ENCODE results near the gene ATP9A. TPM values are rescaled to one million over a fixed set of nuclear protein-coding genes. Genes with fewer than 3 reads are reported as not detected.

Gene ATP9A
- total RNA-seq, 2 donors from 2014 or later: 16.8 to 24.6 TPM

- DNase-seq: peak; percentile 20 to 39 (median 24)
- H3K4me3 ChIP-seq: peak overlapping the region in 1 of 2 donors; percentile 44
- peaks cover 20% of the 10 kb centered on the region for H3K4me1 ChIP-seq
- H3K27me3 ChIP-seq: peaks cover 0 to 7% of the 10 kb centered on the region in 2 donors
- no peaks in the 10 kb centered on the region for H3K36me3 ChIP-seq (replicated peaks in 1 of 2; ENCODE audit: insufficient read depth in 1 of 2, low read depth in 2 of 2)
- TF ChIP-seq POLR2A (IDR thresholded peaks at IDR 0.05) (no peak), CTCF (IDR thresholded peaks at IDR 0.05) (no peak)
- no peaks in the 10 kb centered on the region for H3K9me3 ChIP-seq
- WGBS, 2 donors: 0 to 1% methylated on average over 8 to 18 of the region's 18 CpGs
- no peak for ATAC-seq
- intact Hi-C loops (cut with DNase I): no loop called here
- peak overlapping the region in 3 of 4 donors; percentile 68 to 80 (median 77) for H3K27ac ChIP-seq
These were observed 32.6 kb upstream of the ATP9A start for GRCh38 chr20:51800872-51801121.

GRCh38 chr20:51800060-51800871 is 32.1 kb upstream of the ATP9A start:
- WGBS, 2 donors: 1 to 3% methylated on average over 19 to 44 of the region's 44 CpGs
- Histone ChIP-seq H3K36me3 (replicated peaks in 1 of 2; ENCODE audit: insufficient read depth in 1 of 2, low read depth in 2 of 2) (no peaks in the 10 kb centered on the region), H3K27ac (peak overlapping the region; percentile 16 to 80 (median 72)), H3K4me3 (peak overlapping the region in 1 of 2 donors; percentile 44), H3K4me1 (peaks cover 20% of the 10 kb centered on the region), H3K9me3 (no peaks in the 10 kb centered on the region), H3K27me3 (peaks cover 0 to 7% of the 10 kb centered on the region in 2 donors)
- ATAC-seq (peak; percentile 77), DNase-seq (peak; percentile 68 to 80 (median 74))
- TF ChIP-seq POLR2A (IDR thresholded peaks at IDR 0.05) (peak in 1 of 3 donors; percentile 29), CTCF (IDR thresholded peaks at IDR 0.05) (peak; percentile 71 to 86 (median 76))
- intact Hi-C loops (cut with DNase I): no loop called here

GRCh38 chr20:51799401-51799860 is 31.2 kb upstream of the ATP9A start:
- intact Hi-C loops (cut with DNase I): no loop called here
- no peaks in the 10 kb centered on the region for H3K9me3 ChIP-seq
- WGBS, 2 donors: 10 to 17% methylated on average over 10 of the region's 10 CpGs
- DNase-seq: no peak
- no peaks in the 10 kb centered on the region for H3K36me3 ChIP-seq (replicated peaks in 1 of 2; ENCODE audit: insufficient read depth in 1 of 2, low read depth in 2 of 2)
- peaks cover 20% of the 10 kb centered on the region for H3K4me1 ChIP-seq
- H3K27me3 ChIP-seq: peaks cover 0 to 7% of the 10 kb centered on the region in 2 donors
- peak overlapping the region in 2 of 4 donors; percentile 20 to 68 for H3K27ac ChIP-seq
- no peak overlapping the region for H3K4me3 ChIP-seq
- ATAC-seq: no peak
- TF ChIP-seq CTCF (IDR thresholded peaks at IDR 0.05) (no peak), POLR2A (IDR thresholded peaks at IDR 0.05) (no peak)

GRCh38 chr20:51797357-51798025 is 29.3 kb upstream of the ATP9A start:
- peaks cover 0 to 7% of the 10 kb centered on the region in 2 donors for H3K27me3 ChIP-seq
- intact Hi-C loops (cut with DNase I): no loop called here
- H3K4me1 ChIP-seq: peaks cover 20% of the 10 kb centered on the region
- H3K36me3 ChIP-seq (replicated peaks in 1 of 2; ENCODE audit: insufficient read depth in 1 of 2, low read depth in 2 of 2): no peaks in the 10 kb centered on the region
- no peak overlapping the region for H3K27ac ChIP-seq
- H3K4me3 ChIP-seq: no peak overlapping the region
- no peaks in the 10 kb centered on the region for H3K9me3 ChIP-seq
- 21 to 30% methylated on average over 3 of the region's 3 CpGs for WGBS, 2 donors
- ATAC-seq (no peak), DNase-seq (no peak)
- no peak for TF ChIP-seq CTCF (IDR thresholded peaks at IDR 0.05)
- TF ChIP-seq POLR2A (IDR thresholded peaks at IDR 0.05): no peak

Measured in body of pancreas (tissue), 4 donors.